Measurements from ENCODE around the gene SRRM3.

DNA sequence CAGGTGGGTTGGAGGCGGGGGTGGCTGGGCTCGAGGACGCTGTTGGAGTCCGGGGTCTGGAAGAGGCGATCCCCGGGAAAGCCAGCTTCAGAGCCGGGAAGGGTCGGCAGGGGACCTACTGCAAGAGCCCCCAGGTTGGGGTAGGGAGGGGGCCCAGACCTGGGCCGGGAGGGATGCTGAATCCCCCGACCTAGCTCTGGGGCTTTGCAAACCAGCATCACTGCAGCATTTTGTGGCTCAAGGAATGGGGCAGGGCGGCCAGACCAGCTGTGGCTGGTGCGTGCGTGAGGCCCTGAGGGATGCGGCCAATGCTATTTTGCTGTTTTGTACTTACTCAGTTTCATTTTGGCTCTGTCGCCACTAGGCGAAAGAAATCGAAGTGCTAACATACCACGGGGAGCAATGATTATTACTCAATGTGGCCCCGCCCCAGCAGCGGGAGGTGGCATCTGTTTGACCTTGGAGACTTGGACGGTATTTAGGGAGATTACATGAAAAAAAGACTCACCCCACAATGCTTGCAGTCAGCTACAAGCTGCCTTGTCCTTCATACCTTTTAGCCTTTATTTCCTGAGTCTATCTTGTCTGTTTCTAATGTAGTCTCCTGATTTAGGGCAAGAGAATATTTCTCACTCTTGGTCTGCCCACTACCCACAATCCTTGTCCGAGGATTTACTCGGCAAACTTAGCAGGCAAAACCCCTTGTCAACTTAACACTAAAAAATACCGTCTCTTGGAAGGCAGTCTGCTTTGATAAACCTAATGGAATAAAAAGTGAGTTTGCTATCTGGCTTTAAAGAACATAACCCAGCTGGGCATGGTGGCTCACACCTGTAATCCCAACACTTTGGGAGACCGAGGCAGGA lies 117.0 kb downstream of the SRRM3 start:
- TF ChIP-seq, protein P1, sequence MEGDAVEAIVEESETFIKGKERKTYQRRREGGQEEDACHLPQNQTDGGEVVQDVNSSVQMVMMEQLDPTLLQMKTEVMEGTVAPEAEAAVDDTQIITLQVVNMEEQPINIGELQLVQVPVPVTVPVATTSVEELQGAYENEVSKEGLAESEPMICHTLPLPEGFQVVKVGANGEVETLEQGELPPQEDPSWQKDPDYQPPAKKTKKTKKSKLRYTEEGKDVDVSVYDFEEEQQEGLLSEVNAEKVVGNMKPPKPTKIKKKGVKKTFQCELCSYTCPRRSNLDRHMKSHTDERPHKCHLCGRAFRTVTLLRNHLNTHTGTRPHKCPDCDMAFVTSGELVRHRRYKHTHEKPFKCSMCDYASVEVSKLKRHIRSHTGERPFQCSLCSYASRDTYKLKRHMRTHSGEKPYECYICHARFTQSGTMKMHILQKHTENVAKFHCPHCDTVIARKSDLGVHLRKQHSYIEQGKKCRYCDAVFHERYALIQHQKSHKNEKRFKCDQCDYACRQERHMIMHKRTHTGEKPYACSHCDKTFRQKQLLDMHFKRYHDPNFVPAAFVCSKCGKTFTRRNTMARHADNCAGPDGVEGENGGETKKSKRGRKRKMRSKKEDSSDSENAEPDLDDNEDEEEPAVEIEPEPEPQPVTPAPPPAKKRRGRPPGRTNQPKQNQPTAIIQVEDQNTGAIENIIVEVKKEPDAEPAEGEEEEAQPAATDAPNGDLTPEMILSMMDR (IDR thresholded peaks at IDR 0.05) = peak in 4 of 6 experiments; percentile 38 to 73 (median 58)
- TF ChIP-seq POLR2A (IDR thresholded peaks at IDR 0.05) = no peak

All from esophagus squamous epithelium (tissue), 4 donors.